H9 (cell line): ENCODE measurements around the gene TRIM17. TPM values are rescaled to one million over a fixed set of nuclear protein-coding genes. Genes with fewer than 3 reads are reported as not detected.

Experiments used
- DNase-seq: peaks from one replicate; pipeline ENCODE4 v3.0.0-alpha.2; 2017
- H2AFZ ChIP-seq: one replicate; pipeline ENCODE4 v1.6.1; 2013; ENCODE audit warnings: mild to moderate bottlenecking, low read length, control low read depth, moderate library complexity
- H2AK5ac ChIP-seq: 2 replicates; pipeline ENCODE4 v1.6.1; 2013; ENCODE audit warnings: low read length, control low read depth, mixed read lengths; ENCODE audit not compliant: insufficient read length
- H2BK120ac ChIP-seq: one replicate; pipeline ENCODE4 v1.6.1; 2013; ENCODE audit warnings: low read depth, mild to moderate bottlenecking, low read length, control low read depth, inconsistent platforms; ENCODE audit not compliant: poor library complexity, severe bottlenecking
- H2BK12ac ChIP-seq: 2 replicates; pipeline ENCODE4 v1.6.1; 2013; ENCODE audit warnings: low read length, control low read depth, mixed read lengths, low read depth; ENCODE audit not compliant: insufficient read length
- H2BK15ac ChIP-seq: 2 replicates; pipeline ENCODE4 v1.6.1; 2013; ENCODE audit warnings: low read depth, low read length, control low read depth
- H2BK20ac ChIP-seq: one replicate; pipeline ENCODE4 v1.6.1; 2013; ENCODE audit warnings: low read depth, mild to moderate bottlenecking, low read length, control low read depth, inconsistent platforms; ENCODE audit not compliant: poor library complexity, severe bottlenecking
- H2BK5ac ChIP-seq: 2 replicates; pipeline ENCODE4 v1.6.1; 2013; ENCODE audit warnings: low read length, control low read depth, mixed read lengths; ENCODE audit not compliant: insufficient read length
- H3K14ac ChIP-seq: 2 replicates; pipeline ENCODE4 v1.6.1; 2013; ENCODE audit warnings: low read length, control low read depth; ENCODE audit not compliant: insufficient read depth
- H3K18ac ChIP-seq: 2 replicates; pipeline ENCODE4 v1.6.1; 2013; ENCODE audit warnings: low read depth, mild to moderate bottlenecking, mixed read lengths, low read length, control low read depth; ENCODE audit not compliant: insufficient read length
- H3K23ac ChIP-seq: 2 replicates; pipeline ENCODE4 v1.6.1; 2013; ENCODE audit warnings: low read length, control low read depth, mixed read lengths, low read depth; ENCODE audit not compliant: insufficient read length
- H3K23me2 ChIP-seq: 2 replicates; pipeline ENCODE4 v1.6.1; 2013; ENCODE audit warnings: low read depth, mild to moderate bottlenecking, mixed read lengths, low read length, control low read depth; ENCODE audit not compliant: insufficient read length, poor library complexity, severe bottlenecking
- H3K27ac ChIP-seq: 2 replicates; pipeline ENCODE4 v1.5.1; 2013; ENCODE audit warnings: low read length, control low read depth, mixed read lengths, low read depth; ENCODE audit not compliant: insufficient read length
- H3K27me3 ChIP-seq: 2 replicates; pipeline ENCODE4 v1.6.1; 2013; ENCODE audit warnings: low read length, control low read depth, inconsistent platforms; ENCODE audit not compliant: insufficient read depth
- H3K4ac ChIP-seq: 2 replicates; pipeline ENCODE4 v1.6.1; 2013; ENCODE audit warnings: low read depth, mild to moderate bottlenecking, control low read depth, inconsistent platforms, low read length, moderate library complexity
- H3K4me1 ChIP-seq: 2 replicates; pipeline ENCODE4 v1.6.1; 2013; ENCODE audit warnings: low read length, control low read depth, inconsistent platforms; ENCODE audit not compliant: insufficient read depth
- H3K4me2 ChIP-seq: 2 replicates; pipeline ENCODE4 v1.6.1; 2013; ENCODE audit warnings: low read length, control low read depth, mixed read lengths; ENCODE audit not compliant: insufficient read length, insufficient read depth
- H3K56ac ChIP-seq: 2 replicates; pipeline ENCODE4 v1.6.1; 2013; ENCODE audit warnings: low read depth, mild to moderate bottlenecking, mixed read lengths, low read length, control low read depth; ENCODE audit not compliant: insufficient read length
- H3K79me1 ChIP-seq: 2 replicates; pipeline ENCODE4 v1.6.1; 2013; ENCODE audit warnings: low read depth, mild to moderate bottlenecking, moderate library complexity, low read length, control low read depth, inconsistent platforms; ENCODE audit not compliant: insufficient read depth, poor library complexity, severe bottlenecking
- H3K79me2 ChIP-seq: 2 replicates; pipeline ENCODE4 v1.6.1; 2013; ENCODE audit warnings: low read length, control low read depth, inconsistent platforms; ENCODE audit not compliant: insufficient read depth
- H3K9ac ChIP-seq: 2 replicates; pipeline ENCODE4 v1.6.1; 2013; ENCODE audit warnings: low read length, control low read depth, mixed read lengths; ENCODE audit not compliant: insufficient read length; ENCODE audit errors: extremely low read depth
- H3K9me3 ChIP-seq: one replicate; pipeline ENCODE4 v1.6.1; 2013; ENCODE audit warnings: low read depth, low read length, inconsistent platforms; ENCODE audit not compliant: control insufficient read depth
- H3T11ph ChIP-seq: one replicate; pipeline ENCODE4 v1.6.1; 2013; ENCODE audit warnings: mild to moderate bottlenecking, low read length, control low read depth, inconsistent platforms
- H4K20me1 ChIP-seq: one replicate; pipeline ENCODE4 v1.6.1; 2013; ENCODE audit not compliant: control insufficient read depth, insufficient read length, insufficient read depth
- H4K5ac ChIP-seq: 2 replicates; pipeline ENCODE4 v1.6.1; 2013; ENCODE audit warnings: low read depth, mild to moderate bottlenecking, mixed read lengths, low read length, control low read depth; ENCODE audit not compliant: insufficient read length
- H4K8ac ChIP-seq: replicated peaks from 2 replicates; pipeline ENCODE4 v1.6.1; 2013; ENCODE audit warnings: low read length, control low read depth, mixed read lengths, low read depth; ENCODE audit not compliant: insufficient read length
- H4K91ac ChIP-seq: 2 replicates; pipeline ENCODE4 v1.6.1; 2013; ENCODE audit warnings: low read depth, mild to moderate bottlenecking, moderate library complexity, mixed read lengths, low read length, control low read depth; ENCODE audit not compliant: insufficient read length
- H3K27ac Mint-ChIP-seq, 3 experiments: 2 replicates in 2 of 3; 3 replicates in 1 of 3; pipeline ENCODE4 v1.8.0; 2020 to 2021; ENCODE audit warnings: mixed read lengths in 3 of 3, mild to moderate bottlenecking in 1 of 3, moderate library complexity in 1 of 3
- H3K27me3 Mint-ChIP-seq: 2 replicates; pipeline ENCODE4 v1.8.0; 2021; ENCODE audit warnings: low read depth, mild to moderate bottlenecking, moderate library complexity, mixed read lengths
- H3K36me3 Mint-ChIP-seq, 3 experiments: 2 replicates in 2 of 3; 3 replicates in 1 of 3; pipeline ENCODE4 v1.8.0; 2020 to 2021; ENCODE audit warnings: low read depth in 3 of 3, mixed read lengths in 3 of 3; ENCODE audit not compliant: insufficient read depth in 1 of 3
- H3K4me1 Mint-ChIP-seq, 2 experiments: 2 replicates each; pipeline ENCODE4 v1.8.0; 2020; ENCODE audit warnings: mixed read lengths in 2 of 2
- H3K4me3 Mint-ChIP-seq, 2 experiments: 2 replicates in 1 of 2; 3 replicates in 1 of 2; pipeline ENCODE4 v1.8.0; 2020 to 2021; ENCODE audit warnings: mild to moderate bottlenecking in 2 of 2, mixed read lengths in 2 of 2, moderate library complexity in 1 of 2
- H3K9me3 Mint-ChIP-seq, 2 experiments: 2 replicates in 1 of 2; 3 replicates in 1 of 2; pipeline ENCODE4 v1.8.0; 2020; ENCODE audit warnings: mild to moderate bottlenecking in 2 of 2, mixed read lengths in 2 of 2, moderate library complexity in 1 of 2
- CTCF ChIP-seq: fragments of 200-600 bp; sonication (generic); conservative IDR thresholded peaks from 3 replicates; pipeline ENCODE4 v1.8.0; 2021; ENCODE audit warnings: antibody characterized with exemption, mild to moderate bottlenecking
- WGBS: extraction: QIAGEN DNeasy Blood & Tissue Kit; methylation state at CpG from one replicate; pipeline ENCODE4 v1.1.7; 2013; ENCODE audit warnings: missing lambda C conversion rate, low lambda C conversion rate, mixed read lengths; ENCODE audit not compliant: insufficient read length; ENCODE audit errors: extremely low coverage; 5-methylcytosine and 5-hydroxymethylcytosine counted together
- total RNA-seq: library from RNA; stranded (reverse); gene quantifications from 2 replicates; pipeline ENCODE4 v1.2.1, GENCODE V29; 2021

The TRIM17 gene
- total RNA-seq, 1 experiment from 2014 or later: 2.8 TPM

- peaks cover 9% of the 10 kb centered on the region; the same call in 1 of the 2 replicates for H3K27me3 ChIP-seq
- H2BK120ac ChIP-seq: no peak overlapping the region
- DNase-seq: no peak
- H3K23me2 ChIP-seq: peaks cover 9% of the 10 kb centered on the region
- Mint-ChIP-seq H3K9me3 (no peaks in the 10 kb centered on the region), H3K4me1 (peaks cover 14 to 21% of the 10 kb centered on the region in 2 experiments), H3K36me3 (peaks cover 5 to 12% (median 5%) of the 10 kb centered on the region in 3 experiments; a peak in 6 of 7 replicates), H3K27me3 (peaks cover 28% of the 10 kb centered on the region), H3K27ac (peak overlapping the region in 1 of 3 experiments; percentile 77; a peak in 1 of 7 replicates), H3K4me3 (no peak overlapping the region)
- no peak overlapping the region for H3K23ac ChIP-seq
- TF ChIP-seq CTCF: no peak
- no peaks in the 10 kb centered on the region for H3K79me1 ChIP-seq
- H3K4me2 ChIP-seq: no peak overlapping the region
- H3K27ac ChIP-seq: no peak overlapping the region
- no peak overlapping the region for H2AK5ac ChIP-seq
- H3T11ph ChIP-seq: no peak overlapping the region
- H2AFZ ChIP-seq: no peak overlapping the region
- H2BK15ac ChIP-seq: no peak overlapping the region
- WGBS: no CpG with 5 or more reads among the region's 11 CpGs
- no peak overlapping the region for H4K5ac ChIP-seq
- H4K91ac ChIP-seq: no peak overlapping the region
- H3K4me1 ChIP-seq: no peaks in the 10 kb centered on the region
- peaks cover under 1% of the 10 kb centered on the region for H4K20me1 ChIP-seq
- no peak overlapping the region for H4K8ac ChIP-seq
- H2BK5ac ChIP-seq: no peak overlapping the region
- no peak overlapping the region for H3K9ac ChIP-seq
- no peak overlapping the region for H3K14ac ChIP-seq
- peaks cover 2% of the 10 kb centered on the region; the same call in 1 of the 2 replicates for H3K79me2 ChIP-seq
- H3K56ac ChIP-seq: no peak overlapping the region
- no peak overlapping the region for H3K18ac ChIP-seq
- H3K4ac ChIP-seq: no peak overlapping the region
- H2BK20ac ChIP-seq: no peak overlapping the region
- no peaks in the 10 kb centered on the region for H3K9me3 ChIP-seq
- no peak overlapping the region for H2BK12ac ChIP-seq
Measured at GRCh38 chr1:228410671-228411070, 6.0 kb downstream of the TRIM17 start.
